Stimulated activated CD8-positive, alpha-beta memory T cell treated with anti-CD3 and anti-CD28 coated beads, Interleukin-12 subunit alpha, Interleukin-12 subunit beta, amount 100 ng/mL, for 1 hour (primary cell): ENCODE data around the gene TSPEAR.
"Not testable (repeated sequence)": the region's sequence is repeated elsewhere in the genome, so short reads cannot be mapped to it uniquely, and the experiment has no call there.

Experiments used
- DNase-seq: peaks from one replicate; pipeline ENCODE4 v3.0.0-alpha.2; 2020; ENCODE audit warnings: low read depth

Gene TSPEAR

GRCh38 chr21:44650973-44651675 is 60.2 kb downstream of the TSPEAR start:
- DNase-seq: no peak

GRCh38 chr21:44650265-44650972 is 61.0 kb downstream of the TSPEAR start:
- no peak for DNase-seq

GRCh38 chr21:44649521-44650100 is 61.8 kb downstream of the TSPEAR start:
- DNase-seq: no peak

DNA sequence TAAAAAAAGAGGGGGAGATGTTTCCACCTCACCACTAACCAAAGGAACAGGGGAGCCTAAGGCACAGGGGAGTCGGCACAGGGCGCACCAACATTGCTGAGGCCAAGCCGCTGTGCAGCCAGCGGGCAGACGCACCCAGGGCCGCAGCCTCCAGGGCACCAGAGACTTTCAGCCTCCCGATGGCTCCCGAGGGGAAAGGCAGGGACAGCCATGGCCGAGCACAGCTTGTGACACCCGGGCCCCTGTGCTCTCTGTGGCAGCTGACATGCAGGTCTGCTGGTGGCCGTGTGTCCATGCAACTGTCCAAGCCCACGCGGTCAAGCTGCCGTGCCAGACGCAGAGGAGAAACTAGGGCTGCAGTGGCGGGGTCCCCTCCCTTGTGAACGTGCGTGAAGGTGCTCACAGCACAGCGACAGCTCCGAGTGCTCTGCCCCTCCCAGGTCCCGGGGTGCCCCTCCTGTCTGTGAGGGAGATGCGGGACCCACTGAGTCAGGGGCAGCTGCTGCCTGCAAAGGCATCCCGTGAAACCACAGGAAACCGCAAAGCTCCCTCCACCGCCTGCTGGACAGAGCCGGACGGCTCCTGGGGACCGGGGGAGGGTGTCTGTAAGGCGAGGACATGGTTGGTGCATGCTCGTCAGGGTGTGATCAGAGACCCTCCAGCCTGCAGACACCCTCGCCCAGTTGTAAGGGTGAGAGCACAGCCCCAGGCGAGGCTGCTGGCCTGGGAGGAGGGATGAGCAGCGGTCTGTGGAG is 62.6 kb downstream of the TSPEAR start:
- DNase-seq: no peak

GRCh38 chr21:44647222-44647552 is 64.2 kb downstream of the TSPEAR start:
- no peak for DNase-seq

DNA sequence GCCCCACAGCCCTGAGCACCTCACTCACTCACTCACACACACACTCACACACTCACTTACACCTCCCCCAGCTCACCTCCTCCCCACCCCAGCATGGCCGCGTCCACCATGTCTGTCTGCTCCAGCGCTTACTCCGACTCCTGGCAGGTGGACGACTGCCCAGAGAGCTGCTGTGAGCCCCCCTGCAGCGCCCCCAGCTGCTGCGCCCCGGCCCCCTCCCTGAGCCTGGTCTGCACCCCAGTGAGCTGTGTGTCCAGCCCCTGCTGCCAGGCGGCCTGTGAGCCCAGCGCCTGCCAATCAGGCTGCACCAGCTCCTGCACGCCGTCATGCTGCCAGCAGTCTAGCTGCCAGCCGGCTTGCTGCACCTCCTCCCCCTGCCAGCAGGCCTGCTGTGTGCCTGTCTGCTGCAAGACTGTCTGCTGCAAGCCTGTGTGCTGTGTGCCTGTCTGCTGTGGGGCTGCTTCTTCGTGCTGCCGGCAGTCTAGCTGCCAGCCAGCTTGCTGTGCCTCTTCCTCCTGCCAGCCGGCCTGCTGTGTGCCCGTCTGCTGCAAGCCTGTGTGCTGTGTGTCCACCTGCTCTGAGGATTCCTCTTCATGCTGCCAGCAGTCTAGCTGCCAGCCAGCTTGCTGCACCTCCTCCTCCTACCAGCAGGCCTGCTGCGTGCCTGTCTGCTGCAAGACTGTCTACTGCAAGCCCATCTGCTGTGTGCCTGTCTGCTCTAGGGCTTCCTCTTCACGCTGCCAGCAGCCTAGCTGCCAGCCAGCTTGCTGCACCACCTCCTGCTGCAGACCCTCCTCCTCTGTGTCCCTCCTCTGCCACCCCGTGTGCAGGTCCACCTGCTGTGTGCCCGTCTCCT is 64.8 kb downstream of the TSPEAR start, which contains the start of gene KRTAP10-11:
Gene KRTAP10-11 (plus strand): TSS at position 49 of the 856 bp plus-strand sequence. CDS start 45 bp downstream, at position 94.
- not testable (repeated sequence) for DNase-seq

- no peak for DNase-seq
These were observed 66.5 kb downstream of the TSPEAR start for GRCh38 chr21:44644878-44645277.

DNA sequence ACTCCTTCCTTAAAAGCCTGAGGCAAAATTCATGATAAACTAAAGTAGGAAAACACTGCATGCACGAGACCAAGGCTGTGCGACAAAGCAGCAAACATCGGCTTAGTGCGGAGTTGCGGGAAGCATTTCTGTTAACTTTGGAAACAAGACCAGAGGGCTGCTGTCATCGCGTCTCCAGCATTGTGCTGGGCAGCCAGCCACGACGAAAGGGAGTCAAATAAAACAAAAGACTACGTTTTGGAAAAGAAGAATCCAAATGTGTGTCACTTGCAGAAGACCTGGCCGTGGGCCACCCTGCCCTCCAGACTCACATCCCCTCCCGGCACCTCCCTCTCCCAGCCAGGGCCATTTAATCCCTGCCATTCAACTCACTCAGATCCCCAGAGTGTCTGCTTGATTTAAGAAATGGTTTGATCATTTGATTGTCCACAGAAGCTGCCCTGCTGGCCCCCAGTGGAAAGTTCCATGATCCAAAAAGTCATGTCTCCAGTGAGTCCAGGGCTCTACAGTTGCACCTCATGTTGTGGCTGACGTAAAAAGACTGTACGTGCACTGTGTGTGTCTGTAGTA is 67.5 kb downstream of the TSPEAR start:
- no peak for DNase-seq

DNA sequence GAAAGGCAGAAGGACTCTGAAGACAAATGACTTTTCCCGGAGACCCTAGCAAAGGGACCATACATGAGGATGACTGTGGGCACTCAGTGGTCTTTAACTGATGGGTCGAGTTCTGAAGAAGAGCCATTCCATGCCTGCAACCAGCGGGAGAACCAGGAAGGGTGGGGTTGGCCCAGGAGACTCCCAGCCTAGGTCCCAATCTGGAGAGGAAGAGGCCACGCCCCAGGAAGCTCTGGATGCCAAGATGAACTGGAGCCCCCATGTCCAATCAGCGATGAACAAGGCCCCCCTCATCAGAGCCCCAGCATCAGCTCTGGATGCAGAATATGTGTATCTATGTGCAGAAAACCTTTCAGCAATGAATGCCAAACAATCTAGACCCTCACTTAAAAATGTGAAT is 70.6 kb downstream of the TSPEAR start:
- no peak for DNase-seq

DNA sequence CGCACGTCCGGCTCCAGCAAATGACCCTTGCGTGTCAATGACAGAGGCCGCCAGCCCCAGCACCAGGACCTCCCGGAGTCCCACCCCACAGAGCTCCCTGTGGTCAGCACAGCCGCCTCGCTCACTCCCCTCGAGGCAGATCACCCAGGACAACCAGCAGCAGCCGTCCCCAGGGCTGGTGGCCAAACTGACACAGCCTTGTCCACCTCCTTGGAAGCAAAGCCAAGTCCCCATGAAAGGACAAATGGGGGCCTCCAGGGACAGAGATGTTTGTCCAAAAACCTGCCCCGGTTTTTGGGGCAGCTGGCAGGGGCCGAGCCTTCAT is 72.1 kb downstream of the TSPEAR start:
- no peak for DNase-seq

- DNase-seq: not testable (repeated sequence)
These were observed 72.7 kb downstream of the TSPEAR start for GRCh38 chr21:44638506-44639330.

GRCh38 chr21:44637851-44638348 is 73.5 kb downstream of the TSPEAR start:
- DNase-seq: not testable (repeated sequence)

DNA sequence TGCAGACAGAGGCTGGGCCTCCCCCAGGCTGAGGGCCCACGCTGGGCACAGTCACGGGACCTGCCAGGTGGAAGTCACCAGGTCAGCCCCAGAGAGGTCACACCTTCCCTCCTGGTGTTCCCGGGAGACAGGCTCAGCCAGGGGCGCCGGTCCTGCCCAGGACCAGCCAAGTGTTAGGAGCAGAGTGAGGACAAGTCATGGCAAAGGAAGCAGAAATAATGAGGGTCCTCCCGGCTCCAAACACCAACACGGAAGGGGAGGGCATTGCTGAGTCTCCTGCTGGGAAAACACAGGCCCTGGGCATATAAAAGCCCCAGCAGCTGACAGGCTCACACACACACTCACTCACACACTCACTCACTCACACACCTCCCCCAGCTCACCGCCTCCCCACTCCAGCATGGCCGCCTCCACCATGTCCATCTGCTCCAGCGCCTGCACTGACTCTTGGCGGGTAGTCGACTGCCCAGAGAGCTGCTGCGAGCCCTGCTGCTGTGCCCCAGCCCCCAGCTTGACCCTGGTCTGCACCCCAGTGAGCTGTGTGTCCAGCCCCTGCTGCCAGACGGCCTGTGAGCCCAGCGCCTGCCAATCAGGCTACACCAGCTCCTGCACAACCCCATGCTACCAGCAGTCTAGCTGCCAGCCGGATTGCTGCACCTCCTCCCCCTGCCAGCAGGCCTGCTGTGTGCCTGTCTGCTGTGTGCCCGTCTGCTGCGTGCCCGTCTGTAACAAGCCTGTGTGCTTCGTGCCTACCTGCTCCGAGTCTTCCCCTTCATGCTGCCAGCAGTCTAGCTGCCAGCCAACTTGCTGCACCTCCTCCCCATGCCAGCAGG is 74.1 kb downstream of the TSPEAR start, which contains the start of gene KRTAP10-10:
Gene KRTAP10-10 (plus strand): TSS at position 339 of the 833 bp plus-strand sequence. CDS start 62 bp downstream, at position 401.
- DNase-seq: no peak

DNA sequence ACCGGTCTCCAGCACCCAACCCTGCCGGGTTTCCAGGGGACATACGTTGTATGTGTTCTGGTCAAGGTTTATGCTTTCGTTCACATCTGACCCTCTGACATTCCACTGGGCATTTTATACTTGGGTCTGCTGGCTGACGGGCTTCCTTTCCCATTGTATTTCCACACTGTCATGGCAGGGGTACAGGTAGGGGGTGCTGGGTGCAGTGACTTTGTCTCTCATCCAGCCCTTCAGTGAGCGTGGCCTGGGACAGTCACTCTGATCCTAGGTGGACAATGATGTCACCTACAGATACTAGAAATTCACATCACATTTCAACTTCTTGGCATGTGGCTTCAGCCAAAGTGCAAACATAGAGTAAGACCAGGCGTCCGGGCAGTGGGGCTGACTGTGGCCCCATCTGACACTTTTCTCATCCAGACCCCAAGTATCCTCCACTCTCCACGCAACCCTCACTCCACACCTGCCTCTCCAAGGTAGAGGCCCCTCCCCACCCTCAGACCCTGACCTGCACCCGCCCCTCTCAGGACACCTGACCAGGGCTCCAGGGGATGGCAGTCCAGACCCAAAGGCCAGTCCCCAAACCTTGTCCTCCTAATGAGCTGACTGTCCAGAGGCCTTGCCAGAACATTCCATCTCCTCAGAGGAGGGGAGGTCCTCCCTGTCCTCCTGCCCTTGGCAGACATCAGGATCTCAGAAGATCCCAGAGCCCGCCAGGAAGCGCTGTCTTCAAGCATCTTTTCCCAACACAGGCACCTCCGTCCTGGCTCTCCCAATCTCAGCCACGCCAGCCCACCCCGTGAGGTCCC is 75.0 kb downstream of the TSPEAR start:
- DNase-seq: no peak

- no peak for DNase-seq
These were observed 79.3 kb downstream of the TSPEAR start for GRCh38 chr21:44632067-44632466.

DNA sequence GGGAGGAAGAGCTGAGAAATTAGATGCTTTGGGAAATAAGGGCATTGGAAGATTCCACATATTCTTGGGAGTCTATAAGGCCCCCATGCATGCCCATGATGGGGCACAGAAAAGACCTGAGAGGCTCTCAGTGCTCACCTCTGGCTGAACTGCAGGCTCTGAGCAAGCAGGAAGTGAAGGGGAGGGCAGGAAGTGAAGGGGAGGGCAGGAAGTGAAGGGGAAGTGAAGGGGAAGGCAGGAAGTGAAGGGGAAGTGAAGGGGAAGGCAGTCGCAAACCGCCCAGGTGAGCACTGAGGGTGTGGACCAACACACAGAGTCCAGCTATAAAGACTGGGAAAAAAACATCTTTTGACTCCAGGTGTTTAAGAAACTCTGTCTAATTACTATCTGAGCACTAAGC is 80.9 kb downstream of the TSPEAR start:
- no peak for DNase-seq

DNA sequence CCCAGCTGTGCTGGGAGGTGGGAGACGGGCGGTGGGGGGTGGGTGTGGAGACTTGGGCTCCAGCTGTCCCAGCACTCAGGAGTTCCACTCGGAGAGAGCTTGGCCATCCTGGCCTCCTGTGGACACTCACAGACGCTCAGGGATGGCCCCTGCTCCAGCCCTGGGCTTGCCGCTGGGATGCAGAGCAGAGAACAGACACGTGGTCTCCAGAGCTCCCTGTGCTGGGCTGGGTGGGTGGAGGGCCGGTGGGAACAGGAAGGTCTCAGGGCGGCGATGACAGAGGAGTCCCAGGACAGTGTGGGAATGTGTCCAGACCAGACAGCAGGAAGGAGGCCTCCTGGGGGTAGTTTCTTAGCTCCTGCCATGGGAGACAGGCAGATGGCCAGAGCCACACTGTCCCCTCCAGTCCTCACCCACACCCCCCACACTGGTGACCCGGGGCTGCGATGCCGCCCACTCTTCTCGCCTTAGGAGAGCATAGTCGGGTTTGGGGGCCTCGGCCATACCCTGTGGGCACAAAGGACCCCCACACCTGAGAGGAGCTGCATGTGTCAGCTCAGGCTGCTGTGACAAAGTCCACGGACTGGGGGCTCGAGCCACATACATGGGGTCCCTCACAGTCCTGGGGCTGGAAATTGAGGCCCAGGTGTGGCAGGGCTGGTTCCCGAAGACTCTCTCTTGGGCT is 82.5 kb downstream of the TSPEAR start:
- DNase-seq: no peak

GRCh38 chr21:44627831-44628233 is 83.5 kb downstream of the TSPEAR start:
- DNase-seq: not testable (repeated sequence)
